IPS DF 6.9 (cell line): ENCODE results near the gene SHB.

Source experiments
- DNase-seq: peaks from one replicate; pipeline ENCODE4 v3.0.0-alpha.2; 2013; ENCODE audit warnings: low read depth, low spot score
- H3K27ac ChIP-seq: one replicate; pipeline ENCODE4 v1.5.1; 2013; ENCODE audit warnings: low read length, control low read depth
- H3K27me3 ChIP-seq: 2 replicates; pipeline ENCODE4 v1.6.1; 2013; ENCODE audit warnings: mild to moderate bottlenecking, low read length; ENCODE audit not compliant: control insufficient read depth, insufficient read depth
- H3K36me3 ChIP-seq: 2 replicates; pipeline ENCODE4 v1.6.1; 2013; ENCODE audit warnings: low read length; ENCODE audit not compliant: control insufficient read depth, insufficient read depth
- H3K4me1 ChIP-seq: 2 replicates; pipeline ENCODE4 v1.6.1; 2013; ENCODE audit warnings: low read length; ENCODE audit not compliant: control insufficient read depth, insufficient read depth
- H3K4me3 ChIP-seq: 2 replicates; pipeline ENCODE4 v1.5.1; 2013; ENCODE audit warnings: mild to moderate bottlenecking, low read length
- H3K9me3 ChIP-seq: 2 replicates; pipeline ENCODE4 v1.6.1; 2013; ENCODE audit warnings: low read length, inconsistent platforms; ENCODE audit not compliant: control insufficient read depth, insufficient read depth
- WGBS: extraction: QIAGEN DNeasy Blood & Tissue Kit; methylation state at CpG from one replicate; pipeline ENCODE4 v1.1.7; 2013; ENCODE audit warnings: mixed read lengths, missing lambda C conversion rate; ENCODE audit not compliant: insufficient read length, insufficient coverage; 5-methylcytosine and 5-hydroxymethylcytosine counted together

The SHB gene

GRCh38 chr9:38015266-38015665 is 53.8 kb downstream of the SHB start:
- Histone ChIP-seq H3K4me3 (no peak overlapping the region), H3K27ac (no peak overlapping the region), H3K27me3 (no peaks in the 10 kb centered on the region), H3K4me1 (peaks cover 15% of the 10 kb centered on the region), H3K9me3 (no peaks in the 10 kb centered on the region), H3K36me3 (no peaks in the 10 kb centered on the region)
- DNase-seq: no peak
- WGBS: no CpG with 5 or more reads among the region's 4 CpGs

GRCh38 chr9:38012767-38013450 is 56.1 kb downstream of the SHB start:
- no CpG with 5 or more reads among the region's 9 CpGs for WGBS
- no peak overlapping the region for H3K27ac ChIP-seq
- H3K4me3 ChIP-seq: no peak overlapping the region
- no peak for DNase-seq
- H3K9me3 ChIP-seq: no peaks in the 10 kb centered on the region
- peaks cover 19% of the 10 kb centered on the region for H3K4me1 ChIP-seq
- H3K36me3 ChIP-seq: no peaks in the 10 kb centered on the region
- no peaks in the 10 kb centered on the region for H3K27me3 ChIP-seq

DNA sequence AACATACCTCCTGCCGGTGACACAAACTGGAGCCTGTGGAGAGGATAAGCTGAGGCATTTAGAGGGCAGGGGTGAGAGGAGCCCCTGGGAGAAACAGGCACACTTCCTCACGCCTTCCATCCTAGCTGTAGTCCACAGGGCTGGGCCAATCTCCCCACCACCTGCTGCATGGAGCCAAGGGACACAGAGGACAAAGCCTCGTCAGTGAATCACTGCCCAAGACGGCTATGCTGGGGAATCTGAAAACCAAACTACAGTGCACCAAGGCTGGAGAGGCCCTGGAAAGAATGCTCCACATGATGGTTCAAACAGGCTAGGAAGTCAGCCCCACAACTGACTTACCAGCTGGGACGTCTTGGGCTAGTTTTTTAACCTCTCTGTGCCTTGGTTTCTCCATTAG is 57.0 kb downstream of the SHB start:
- Histone ChIP-seq H3K27me3 (no peaks in the 10 kb centered on the region), H3K27ac (no peak overlapping the region), H3K4me3 (no peak overlapping the region), H3K9me3 (no peaks in the 10 kb centered on the region), H3K36me3 (no peaks in the 10 kb centered on the region), H3K4me1 (peaks cover 20% of the 10 kb centered on the region)
- no peak for DNase-seq
- no CpG with 5 or more reads among the region's 5 CpGs for WGBS

DNA sequence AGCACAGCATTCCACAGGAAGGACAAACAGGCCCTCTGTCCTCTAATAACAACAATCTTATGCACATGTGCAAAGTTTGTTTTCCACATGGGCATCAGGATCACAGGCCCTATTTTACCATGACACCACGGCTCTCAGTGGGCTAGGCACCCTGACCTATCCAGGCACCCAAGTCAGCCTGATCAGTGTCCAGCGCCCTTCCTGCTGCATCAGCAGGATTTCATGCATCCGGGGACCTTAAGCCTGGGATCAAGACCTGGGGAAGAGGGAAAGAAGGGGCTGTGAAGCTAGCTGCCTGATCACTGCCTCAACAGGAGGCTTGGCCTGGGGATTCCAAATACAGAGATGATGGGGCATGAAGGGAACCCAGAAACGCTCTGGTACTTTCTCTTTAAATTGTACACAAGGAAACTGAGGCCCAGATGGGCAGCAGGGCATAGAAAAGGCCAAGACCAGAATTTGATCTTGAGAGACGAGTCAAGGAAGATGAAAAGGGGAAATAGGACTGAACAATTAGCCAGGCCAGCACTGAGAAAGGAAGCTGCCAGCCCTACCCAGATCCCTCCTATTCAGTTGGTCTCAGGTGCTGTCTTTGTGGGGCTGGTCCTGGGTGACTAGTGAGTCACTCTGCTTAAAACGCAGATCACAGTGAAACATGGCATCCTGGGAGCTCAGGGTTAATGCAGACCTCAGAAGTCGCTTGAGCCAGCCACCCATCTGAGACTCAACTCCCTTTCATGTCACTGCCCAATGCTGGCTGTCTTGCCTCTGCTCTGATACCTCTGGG is 57.9 kb downstream of the SHB start:
- H3K4me3 ChIP-seq: no peak overlapping the region
- DNase-seq: no peak
- H3K9me3 ChIP-seq: no peaks in the 10 kb centered on the region
- no peak overlapping the region for H3K27ac ChIP-seq
- peaks cover 17% of the 10 kb centered on the region for H3K4me1 ChIP-seq
- no CpG with 5 or more reads among the region's 7 CpGs for WGBS
- no peaks in the 10 kb centered on the region for H3K36me3 ChIP-seq
- H3K27me3 ChIP-seq: no peaks in the 10 kb centered on the region

DNA sequence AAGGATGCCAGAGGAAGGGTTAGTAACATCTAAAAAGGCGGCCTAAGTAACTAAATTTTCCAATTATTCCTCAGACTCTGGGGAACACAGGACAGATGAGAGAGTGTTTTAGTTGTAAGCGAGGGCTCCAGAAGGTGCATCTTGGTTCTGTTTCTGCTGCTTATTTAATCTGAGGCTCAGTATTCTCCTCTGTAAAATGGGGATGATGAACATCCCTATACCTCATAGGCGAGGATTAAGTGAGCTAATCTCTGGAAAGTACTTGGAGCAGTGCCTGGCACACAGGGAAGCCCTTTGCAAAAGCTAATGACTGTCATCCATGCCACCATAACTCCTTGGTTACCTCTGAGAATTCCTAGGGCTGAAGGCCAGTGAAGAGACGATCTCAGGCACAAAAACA is 59.0 kb downstream of the SHB start:
- Histone ChIP-seq H3K4me3 (no peak overlapping the region), H3K4me1 (peaks cover 13% of the 10 kb centered on the region), H3K36me3 (no peaks in the 10 kb centered on the region), H3K27ac (no peak overlapping the region), H3K27me3 (no peaks in the 10 kb centered on the region), H3K9me3 (no peaks in the 10 kb centered on the region)
- DNase-seq: no peak
- no CpG with 5 or more reads among the region's 4 CpGs for WGBS

DNA sequence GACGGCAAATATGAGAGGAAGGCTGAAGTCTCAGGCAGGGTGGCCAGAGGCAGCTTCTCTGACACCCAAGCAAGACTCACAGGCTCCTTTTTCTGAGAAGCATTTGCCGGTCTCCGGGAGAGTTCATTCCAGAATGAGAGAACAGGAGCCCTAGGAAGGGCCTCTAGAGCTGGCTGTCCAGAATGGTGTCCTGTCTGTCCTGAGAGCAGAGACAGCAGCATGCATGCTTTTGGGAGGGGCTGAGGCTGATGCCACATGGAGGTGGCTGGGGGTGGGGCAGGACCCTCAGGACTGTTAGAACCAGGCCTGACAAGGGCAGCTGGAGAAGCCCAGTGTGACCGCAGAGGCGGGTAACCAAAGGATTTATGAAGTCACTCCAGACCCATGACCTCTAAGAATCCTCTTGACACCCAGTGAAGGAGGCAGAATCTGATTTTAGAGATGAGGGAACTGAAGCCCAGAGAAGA is 60.0 kb downstream of the SHB start:
- Histone ChIP-seq H3K4me3 (no peak overlapping the region), H3K27ac (no peak overlapping the region), H3K9me3 (no peaks in the 10 kb centered on the region), H3K27me3 (no peaks in the 10 kb centered on the region), H3K4me1 (peaks cover 13% of the 10 kb centered on the region), H3K36me3 (no peaks in the 10 kb centered on the region)
- no CpG with 5 or more reads among the region's 5 CpGs for WGBS
- no peak for DNase-seq

GRCh38 chr9:38008168-38009034 is 60.6 kb downstream of the SHB start:
- Histone ChIP-seq H3K4me3 (no peak overlapping the region), H3K4me1 (peaks cover 11% of the 10 kb centered on the region), H3K36me3 (no peaks in the 10 kb centered on the region), H3K27ac (no peak overlapping the region), H3K27me3 (no peaks in the 10 kb centered on the region), H3K9me3 (no peaks in the 10 kb centered on the region)
- no CpG with 5 or more reads among the region's 10 CpGs for WGBS
- no peak for DNase-seq

DNA sequence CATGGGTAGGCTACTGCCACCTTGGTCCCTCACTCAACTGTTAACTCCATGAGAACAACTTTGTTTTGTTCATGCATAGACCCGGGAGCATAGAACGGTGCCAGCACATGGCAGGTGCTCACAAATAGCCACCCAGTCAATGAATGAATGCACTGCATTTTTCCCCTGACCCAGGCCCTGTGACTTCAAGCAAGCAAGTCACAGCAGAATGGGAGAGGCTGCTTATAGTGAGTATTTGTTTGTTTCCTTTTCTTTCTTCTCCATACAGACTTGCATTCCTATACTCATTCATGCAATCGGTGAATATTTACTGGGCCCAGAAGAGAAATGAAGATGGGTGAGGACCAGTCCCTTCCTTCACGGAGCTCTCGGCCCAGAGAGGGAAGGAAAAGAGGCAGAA is 62.0 kb downstream of the SHB start:
- H3K4me1 ChIP-seq: peaks cover 8% of the 10 kb centered on the region
- no CpG with 5 or more reads among the region's 5 CpGs for WGBS
- no peaks in the 10 kb centered on the region for H3K9me3 ChIP-seq
- no peaks in the 10 kb centered on the region for H3K27me3 ChIP-seq
- no peaks in the 10 kb centered on the region for H3K36me3 ChIP-seq
- H3K4me3 ChIP-seq: no peak overlapping the region
- DNase-seq: no peak
- H3K27ac ChIP-seq: no peak overlapping the region

DNA sequence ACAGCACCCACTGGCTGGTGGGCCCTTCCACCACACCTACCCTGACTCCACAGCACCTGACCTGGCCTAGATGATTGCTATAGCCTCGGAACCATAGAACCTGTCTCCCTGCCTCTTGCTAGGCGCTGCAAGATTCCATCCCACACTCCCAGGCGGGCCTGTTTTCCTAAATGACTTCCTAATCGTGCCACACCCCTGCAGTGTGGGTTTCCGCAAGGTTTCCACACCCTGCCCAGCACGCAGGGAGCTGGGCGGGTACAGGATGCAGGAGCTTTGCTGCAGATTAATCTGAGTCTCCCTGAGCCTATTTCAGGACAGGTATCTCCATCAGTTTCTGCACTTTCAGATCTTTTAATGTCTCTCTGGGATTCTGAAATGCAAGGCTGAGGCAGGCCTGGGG is 62.9 kb downstream of the SHB start:
- Histone ChIP-seq H3K4me3 (no peak overlapping the region), H3K4me1 (peaks cover 8% of the 10 kb centered on the region), H3K27me3 (no peaks in the 10 kb centered on the region), H3K36me3 (no peaks in the 10 kb centered on the region), H3K9me3 (no peaks in the 10 kb centered on the region), H3K27ac (no peak overlapping the region)
- no peak for DNase-seq
- WGBS: no CpG with 5 or more reads among the region's 7 CpGs

- no peak overlapping the region for H3K27ac ChIP-seq
- H3K4me1 ChIP-seq: peaks cover 8% of the 10 kb centered on the region
- WGBS: no CpG with 5 or more reads among the region's 12 CpGs
Observed at GRCh38 chr9:38004809-38005560, 64.0 kb downstream of the SHB start.

More at GRCh38 chr9:38004809-38005560, 64.0 kb downstream of the SHB start:
- no peaks in the 10 kb centered on the region for H3K9me3 ChIP-seq
- no peaks in the 10 kb centered on the region for H3K27me3 ChIP-seq
- no peak for DNase-seq
- H3K4me3 ChIP-seq: no peak overlapping the region
- H3K36me3 ChIP-seq: no peaks in the 10 kb centered on the region
